ENCODE measurements around the gene ATG16L1. TPM values are rescaled to one million over a fixed set of nuclear protein-coding genes. Genes with fewer than 3 reads are reported as not detected.

The ATG16L1 gene
- total and polyA plus RNA-seq, 9 donors = 9.5 to 32.3 (median 20.0) TPM

GRCh38 chr2:233208382-233209116, 42.9 kb upstream of the ATG16L1 start:
- Histone ChIP-seq H3K36me3 (no peaks in the 10 kb centered on the region), H3K4me1 (ENCODE audit: insufficient read depth) (peaks cover 5% of the 10 kb centered on the region), H3K9me3 (peaks cover 0 to 4% of the 10 kb centered on the region in 2 donors), H3K4me3 (no peak overlapping the region), H3K27ac (no peak overlapping the region), H3K27me3 (no peaks in the 10 kb centered on the region)
- no peak for DNase-seq
- intact Hi-C loops (cut with DNase I) = no loop called here
- WGBS, 3 donors = 63 to 71% (median 63%) methylated on average over 10 of the region's 10 CpGs
- TF ChIP-seq, protein P1, sequence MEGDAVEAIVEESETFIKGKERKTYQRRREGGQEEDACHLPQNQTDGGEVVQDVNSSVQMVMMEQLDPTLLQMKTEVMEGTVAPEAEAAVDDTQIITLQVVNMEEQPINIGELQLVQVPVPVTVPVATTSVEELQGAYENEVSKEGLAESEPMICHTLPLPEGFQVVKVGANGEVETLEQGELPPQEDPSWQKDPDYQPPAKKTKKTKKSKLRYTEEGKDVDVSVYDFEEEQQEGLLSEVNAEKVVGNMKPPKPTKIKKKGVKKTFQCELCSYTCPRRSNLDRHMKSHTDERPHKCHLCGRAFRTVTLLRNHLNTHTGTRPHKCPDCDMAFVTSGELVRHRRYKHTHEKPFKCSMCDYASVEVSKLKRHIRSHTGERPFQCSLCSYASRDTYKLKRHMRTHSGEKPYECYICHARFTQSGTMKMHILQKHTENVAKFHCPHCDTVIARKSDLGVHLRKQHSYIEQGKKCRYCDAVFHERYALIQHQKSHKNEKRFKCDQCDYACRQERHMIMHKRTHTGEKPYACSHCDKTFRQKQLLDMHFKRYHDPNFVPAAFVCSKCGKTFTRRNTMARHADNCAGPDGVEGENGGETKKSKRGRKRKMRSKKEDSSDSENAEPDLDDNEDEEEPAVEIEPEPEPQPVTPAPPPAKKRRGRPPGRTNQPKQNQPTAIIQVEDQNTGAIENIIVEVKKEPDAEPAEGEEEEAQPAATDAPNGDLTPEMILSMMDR (IDR thresholded peaks at IDR 0.05) = no peak

- no peaks in the 10 kb centered on the region for H3K27me3 ChIP-seq
- TF ChIP-seq, protein P1 (IDR thresholded peaks at IDR 0.05) = no peak
- TF ChIP-seq EP300 (IDR thresholded peaks at IDR 0.05) (no peak), POLR2A (IDR thresholded peaks at IDR 0.05) (no peak)
- peaks cover 5% of the 10 kb centered on the region for H3K4me1 ChIP-seq (ENCODE audit: insufficient read depth)
- H3K9me3 ChIP-seq = no peaks in the 10 kb centered on the region
- no peak for DNase-seq
- H3K4me3 ChIP-seq = no peak overlapping the region
- no peak overlapping the region for H3K27ac ChIP-seq
- H3K36me3 ChIP-seq = no peaks in the 10 kb centered on the region
- WGBS, 3 donors = 52 to 62% (median 56%) methylated on average over 4 of the region's 4 CpGs
- intact Hi-C loops (cut with DNase I) = no loop called here
These were observed 42.3 kb upstream of the ATG16L1 start for GRCh38 chr2:233209117-233209532.

GRCh38 chr2:233209533-233210171, 41.8 kb upstream of the ATG16L1 start:
- Histone ChIP-seq H3K9me3 (no peaks in the 10 kb centered on the region), H3K36me3 (no peaks in the 10 kb centered on the region), H3K4me1 (ENCODE audit: insufficient read depth) (peaks cover 5% of the 10 kb centered on the region), H3K27me3 (no peaks in the 10 kb centered on the region), H3K27ac (no peak overlapping the region), H3K4me3 (no peak overlapping the region)
- WGBS, 3 donors = 32 to 34% (median 33%) methylated on average over 10 of the region's 10 CpGs
- DNase-seq = no peak
- TF ChIP-seq, protein P1 (IDR thresholded peaks at IDR 0.05) = no peak
- TF ChIP-seq POLR2A (IDR thresholded peaks at IDR 0.05) (no peak), EP300 (IDR thresholded peaks at IDR 0.05) (no peak)
- intact Hi-C loops (cut with DNase I) = no loop called here

- Histone ChIP-seq H3K27me3 (no peaks in the 10 kb centered on the region), H3K36me3 (no peaks in the 10 kb centered on the region), H3K27ac (no peak overlapping the region), H3K9me3 (no peaks in the 10 kb centered on the region), H3K4me1 (ENCODE audit: insufficient read depth) (peaks cover 5% of the 10 kb centered on the region), H3K4me3 (no peak overlapping the region)
- 71 to 80% (median 73%) methylated on average over 8 of the region's 8 CpGs for WGBS, 3 donors
- TF ChIP-seq, protein P1 (IDR thresholded peaks at IDR 0.05) = no peak
- TF ChIP-seq POLR2A (IDR thresholded peaks at IDR 0.05) (no peak), EP300 (IDR thresholded peaks at IDR 0.05) (no peak)
- intact Hi-C loops (cut with DNase I) = no loop called here
- DNase-seq = no peak
These were observed 41.2 kb upstream of the ATG16L1 start for GRCh38 chr2:233210281-233210680.

Measured in ovary (tissue), 9 donors.